Gastroesophageal sphincter (tissue), 4 donors: ENCODE measurements around the gene LMF1. TPM values are rescaled to one million over a fixed set of nuclear protein-coding genes. Genes with fewer than 3 reads are reported as not detected.
A peak's percentile ranks its signal among the peaks of the same experiment; 100 is the strongest.

Experiments used
- ATAC-seq: fragments of 150-250 bp; one replicate; pipeline ENCODE4 v1.9.1; 2016; ENCODE audit warnings: mild to moderate bottlenecking, moderate library complexity
- H3K27ac ChIP-seq, 4 donors: fragments of 200-600 bp; sonication (generic) in 3 of 4; 1 replicate in 3 of 4; 2 replicates in 1 of 4; pipeline ENCODE4 v1.5.1; 2016 to 2019
- H3K27me3 ChIP-seq: fragments of 200-600 bp; sonication (generic); one replicate; pipeline ENCODE4 v1.5.1; 2019
- H3K36me3 ChIP-seq, 2 donors: fragments of 200-600 bp; sonication (generic); one replicate each; pipeline ENCODE4 v1.5.1; 2019; ENCODE audit warnings: control low read depth in 1 of 2
- H3K4me1 ChIP-seq, 3 donors: fragments of 200-600 bp; sonication (generic); 1 replicate in 2 of 3; 2 replicates in 1 of 3; pipeline ENCODE4 v1.5.1; 2016 to 2019; ENCODE audit warnings: control low read depth in 2 of 3
- H3K4me3 ChIP-seq, 2 donors: fragments of 200-600 bp; sonication (generic); one replicate each; pipeline ENCODE4 v1.5.1; 2019; ENCODE audit warnings: mild to moderate bottlenecking in 1 of 2, moderate library complexity in 1 of 2
- H3K9me3 ChIP-seq, 3 donors: fragments of 200-600 bp; sonication (generic); one replicate each; pipeline ENCODE4 v1.5.1; 2017 to 2019; ENCODE audit warnings: control low read depth in 2 of 3
- CTCF ChIP-seq, 4 experiments: fragments of 200-600 bp in 2 of 4; fragments of 450-650 bp in 2 of 4; sonication (generic) in 1 of 4; IDR thresholded peaks; one replicate each; pipeline ENCODE4 v1.5.1; 2017 to 2019; ENCODE audit warnings: antibody characterized with exemption in 4 of 4, mild to moderate bottlenecking in 2 of 4, moderate library complexity in 2 of 4
- EP300 ChIP-seq: sonication (generic); formaldehyde crosslinking; IDR thresholded peaks from one replicate; pipeline ENCODE4 v1.6.1; 2017; ENCODE audit warnings: antibody characterized with exemption, mild to moderate bottlenecking
- POLR2A ChIP-seq, 2 donors: fragments of 450-650 bp; IDR thresholded peaks; one replicate each; pipeline ENCODE4 v1.6.1; 2017; ENCODE audit warnings: antibody characterized with exemption in 2 of 2, mild to moderate bottlenecking in 2 of 2, moderate library complexity in 1 of 2
- POLR2AphosphoS5 ChIP-seq: sonication (generic); formaldehyde crosslinking; IDR thresholded peaks from one replicate; pipeline ENCODE4 v1.6.1; 2017; ENCODE audit warnings: antibody characterized with exemption
- WGBS, 2 donors: methylation state at CpG; one replicate each; pipeline ENCODE4 v1.1.5; 2018; ENCODE audit warnings: low coverage in 1 of 2; 5-methylcytosine and 5-hydroxymethylcytosine counted together
- total RNA-seq, 4 donors: library from RNA; depleted of rRNA; stranded (reverse); fragments of >200 nt; gene quantifications; one replicate each; pipeline ENCODE4 v1.1.0, GENCODE V29; 2016

LMF1 gene
- 10 to 100 TPM; 13.7 to 57.3 (median 20.9) TPM for total RNA-seq

- Histone ChIP-seq H3K27ac (peak within 1 kb of the TSS; percentile 41 to 87 (median 82)), H3K27me3 (no peaks in the 10 kb centered on the region), H3K9me3 (no peaks in the 10 kb centered on the region), H3K36me3 (peaks cover 0 to 28% of the 10 kb centered on the region in 2 donors), H3K4me1 (peaks cover 0 to 40% (median 9%) of the 10 kb centered on the region in 3 donors), H3K4me3 (peak within 1 kb of the TSS; percentile 94 to 95)
- WGBS, 2 donors = no CpG with 5 or more reads among the region's 71 CpGs
- TF ChIP-seq EP300 (no peak), POLR2A (IDR thresholded peaks at IDR 0.05) (peak; percentile 40 to 56), CTCF (IDR thresholded peaks at IDR 0.05) (no peak), POLR2AphosphoS5 (peak; percentile 34)
- peak; percentile 92 for ATAC-seq
Observed at GRCh38 chr16:970766-971581, at the start of gene LMF1. Gene LMF1 (minus strand): TSS chr16:970984. CDS start chr16:970980, 4 bp downstream.

DNA sequence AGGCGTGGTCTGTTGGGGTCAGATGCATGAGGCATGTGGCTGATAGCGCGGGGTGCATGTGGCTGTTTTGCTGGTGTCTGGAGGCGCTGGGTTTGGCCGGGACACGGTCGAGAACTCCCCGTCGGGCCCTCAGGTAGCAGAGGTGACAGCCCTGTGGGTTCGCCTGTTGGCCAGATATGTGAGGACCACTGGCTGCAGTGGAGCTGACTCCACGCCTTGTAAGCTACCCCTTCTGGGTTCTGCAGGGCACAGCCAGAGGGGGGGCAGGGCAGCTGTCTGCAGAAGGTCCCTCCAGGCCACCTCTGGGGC lies 49.3 kb upstream of the LMF1 start:
- no peak for TF ChIP-seq POLR2AphosphoS5
- no peak for TF ChIP-seq EP300
- no peak for TF ChIP-seq POLR2A (IDR thresholded peaks at IDR 0.05)
- no peak for TF ChIP-seq CTCF (IDR thresholded peaks at IDR 0.05)
- Histone ChIP-seq H3K9me3 (no peaks in the 10 kb centered on the region), H3K4me3 (peak overlapping the region in 1 of 2 donors; percentile 32), H3K27me3 (peaks cover 68% of the 10 kb centered on the region), H3K4me1 (peaks cover 0 to 10% (median 0%) of the 10 kb centered on the region in 3 donors), H3K36me3 (no peaks in the 10 kb centered on the region), H3K27ac (peak overlapping the region in 1 of 4 donors; percentile 59)
- WGBS, 2 donors = no CpG with 5 or more reads among the region's 11 CpGs
- ATAC-seq = peak; percentile 8

DNA sequence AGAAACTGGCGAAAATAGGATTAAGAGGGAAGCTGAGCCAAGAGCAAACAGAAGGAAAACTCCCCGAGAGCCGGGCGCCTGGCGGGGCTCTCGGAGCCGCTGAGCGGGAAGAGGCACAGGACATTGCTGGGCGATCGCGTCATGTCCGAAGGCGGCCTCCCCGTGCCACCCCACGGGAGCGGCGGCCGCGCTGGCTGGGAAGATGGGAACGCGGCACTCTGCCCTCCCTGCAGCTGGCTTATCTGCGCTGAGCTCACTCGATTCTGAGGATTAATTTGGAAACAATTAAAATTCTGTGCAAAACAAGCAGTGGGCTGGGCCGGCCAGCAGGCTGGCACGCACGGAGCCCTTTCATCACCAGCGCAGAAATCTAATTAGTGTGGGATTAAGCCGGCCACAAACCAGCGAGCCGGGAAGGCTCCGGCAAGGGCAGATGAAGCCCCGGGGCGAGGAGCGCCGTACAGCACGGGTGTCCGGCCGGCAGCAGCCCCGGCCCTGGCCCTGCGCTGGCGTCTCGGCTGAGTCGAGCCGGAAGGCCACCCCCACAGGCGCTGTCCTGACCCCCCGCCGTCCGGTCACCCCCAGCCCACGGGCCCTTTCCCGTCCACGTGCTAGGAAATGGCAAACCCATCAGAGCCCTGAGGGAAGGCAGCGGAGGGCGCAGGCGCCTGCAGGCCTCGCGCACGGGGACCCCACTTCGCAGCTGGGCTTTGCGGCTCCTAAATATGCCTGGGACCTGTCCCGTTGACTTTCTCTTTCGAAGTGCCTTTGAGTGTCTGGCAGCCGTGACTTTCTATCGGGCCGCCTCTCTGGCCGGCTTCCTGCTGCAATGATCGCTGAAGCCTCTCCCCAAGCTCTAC lies 48.7 kb upstream of the LMF1 start:
- H3K27ac ChIP-seq = peak overlapping the region in 3 of 4 donors; percentile 14 to 59 (median 36)
- ATAC-seq = peak; percentile 53
- H3K27me3 ChIP-seq = peaks cover 62% of the 10 kb centered on the region
- peak overlapping the region in 1 of 2 donors; percentile 32 for H3K4me3 ChIP-seq
- H3K9me3 ChIP-seq = no peaks in the 10 kb centered on the region
- peaks cover 0 to 10% (median 0%) of the 10 kb centered on the region in 3 donors for H3K4me1 ChIP-seq
- 12% methylated on average over 5 of the region's 66 CpGs; no CpG with 5 or more reads in 1 of the 2 donors for WGBS, 2 donors
- TF ChIP-seq POLR2AphosphoS5 (peak; percentile 60), EP300 (no peak)
- no peaks in the 10 kb centered on the region for H3K36me3 ChIP-seq

- H3K27ac ChIP-seq = peak overlapping the region in 2 of 4 donors; percentile 36 to 59
- H3K27me3 ChIP-seq = peaks cover 54% of the 10 kb centered on the region
- H3K4me3 ChIP-seq = peak overlapping the region in 1 of 2 donors; percentile 32
- WGBS, 2 donors = 68 to 80% methylated on average over 1 to 8 of the region's 15 CpGs
- TF ChIP-seq CTCF (IDR thresholded peaks at IDR 0.05) (no peak), EP300 (no peak)
- ATAC-seq = no peak
- no peaks in the 10 kb centered on the region for H3K36me3 ChIP-seq
- no peaks in the 10 kb centered on the region for H3K9me3 ChIP-seq
- H3K4me1 ChIP-seq = peaks cover 0 to 10% (median 0%) of the 10 kb centered on the region in 3 donors
Observed at GRCh38 chr16:1018447-1019198, 47.8 kb upstream of the LMF1 start.
